ENCODE results near the gene IGF2.

DNA sequence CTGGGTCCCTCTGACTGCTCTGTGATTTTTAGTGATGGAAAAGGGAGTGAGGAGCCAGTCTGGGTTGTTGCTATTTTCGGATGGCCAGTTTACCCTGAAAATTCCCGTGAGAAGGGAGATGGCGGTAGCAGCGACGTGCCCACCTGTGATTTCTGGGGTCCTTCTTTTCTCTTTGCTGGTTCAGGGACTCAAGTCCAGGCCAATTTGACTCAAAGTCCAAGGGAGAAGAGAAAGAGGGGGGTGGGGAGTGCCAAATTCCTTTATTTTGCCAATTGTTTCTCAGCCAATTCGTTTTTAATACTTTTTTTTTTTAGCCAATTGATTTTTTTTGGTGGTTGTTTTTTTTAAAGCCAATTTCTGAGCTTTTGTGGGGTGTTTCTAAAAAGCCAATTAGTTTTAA lies 6.9 kb downstream of the IGF2 start:
- no peak for TF ChIP-seq EZH2 (IDR thresholded peaks at IDR 0.05; ENCODE audit: low read length)
- TF ChIP-seq, protein P1, sequence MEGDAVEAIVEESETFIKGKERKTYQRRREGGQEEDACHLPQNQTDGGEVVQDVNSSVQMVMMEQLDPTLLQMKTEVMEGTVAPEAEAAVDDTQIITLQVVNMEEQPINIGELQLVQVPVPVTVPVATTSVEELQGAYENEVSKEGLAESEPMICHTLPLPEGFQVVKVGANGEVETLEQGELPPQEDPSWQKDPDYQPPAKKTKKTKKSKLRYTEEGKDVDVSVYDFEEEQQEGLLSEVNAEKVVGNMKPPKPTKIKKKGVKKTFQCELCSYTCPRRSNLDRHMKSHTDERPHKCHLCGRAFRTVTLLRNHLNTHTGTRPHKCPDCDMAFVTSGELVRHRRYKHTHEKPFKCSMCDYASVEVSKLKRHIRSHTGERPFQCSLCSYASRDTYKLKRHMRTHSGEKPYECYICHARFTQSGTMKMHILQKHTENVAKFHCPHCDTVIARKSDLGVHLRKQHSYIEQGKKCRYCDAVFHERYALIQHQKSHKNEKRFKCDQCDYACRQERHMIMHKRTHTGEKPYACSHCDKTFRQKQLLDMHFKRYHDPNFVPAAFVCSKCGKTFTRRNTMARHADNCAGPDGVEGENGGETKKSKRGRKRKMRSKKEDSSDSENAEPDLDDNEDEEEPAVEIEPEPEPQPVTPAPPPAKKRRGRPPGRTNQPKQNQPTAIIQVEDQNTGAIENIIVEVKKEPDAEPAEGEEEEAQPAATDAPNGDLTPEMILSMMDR (optimal IDR thresholded peaks at IDR 0.05 in 1 of 3, IDR thresholded peaks at IDR 0.05 in 1 of 3, conservative IDR thresholded peaks at IDR 0.05 in 1 of 3; ENCODE audit: extremely low read depth in 1 of 3, insufficient read depth in 2 of 3, low read length in 3 of 3), result no peak
